GM15510 (cell line): ENCODE measurements around the gene ARHGEF12.

ENCODE experiments used
- POLR2A ChIP-seq: IDR thresholded peaks from 3 replicates; pipeline ENCODE4 v1.6.1; 2011; ENCODE audit warnings: borderline replicate concordance; ENCODE audit not compliant: insufficient read length; ENCODE audit errors: extremely low read depth

The ARHGEF12 gene

GRCh38 chr11:120335908-120336640 lies at the start of gene ARHGEF12:
TSS of gene ARHGEF12 (plus strand) at chr11:120336413. CDS start at chr11:120337244, 831 bp downstream.
- TF ChIP-seq POLR2A: peak; percentile 78

- TF ChIP-seq POLR2A: no peak
Observed at GRCh38 chr11:120288021-120288420, 48.2 kb upstream of the ARHGEF12 start.

GRCh38 chr11:120289426-120289825 lies 46.8 kb upstream of the ARHGEF12 start:
- TF ChIP-seq POLR2A: no peak

- no peak for TF ChIP-seq POLR2A
Observed at GRCh38 chr11:120290956-120291355, 45.3 kb upstream of the ARHGEF12 start.

- TF ChIP-seq POLR2A: no peak
Observed at GRCh38 chr11:120293038-120293800, 43.0 kb upstream of the ARHGEF12 start.

- TF ChIP-seq POLR2A: no peak
Observed at GRCh38 chr11:120294096-120294495, 42.1 kb upstream of the ARHGEF12 start.

- no peak for TF ChIP-seq POLR2A
Observed at GRCh38 chr11:120295099-120295498, 41.1 kb upstream of the ARHGEF12 start.

GRCh38 chr11:120296554-120296953 lies 39.7 kb upstream of the ARHGEF12 start:
- TF ChIP-seq POLR2A: no peak

- TF ChIP-seq POLR2A: no peak
Observed at GRCh38 chr11:120298461-120298860, 37.8 kb upstream of the ARHGEF12 start.

GRCh38 chr11:120302001-120302805 lies 34.0 kb upstream of the ARHGEF12 start:
- no peak for TF ChIP-seq POLR2A

GRCh38 chr11:120303004-120303637 lies 33.1 kb upstream of the ARHGEF12 start:
- no peak for TF ChIP-seq POLR2A

- no peak for TF ChIP-seq POLR2A
Observed at GRCh38 chr11:120304526-120304925, 31.7 kb upstream of the ARHGEF12 start.

- TF ChIP-seq POLR2A: no peak
Observed at GRCh38 chr11:120305286-120305685, 30.9 kb upstream of the ARHGEF12 start.

- TF ChIP-seq POLR2A: no peak
Observed at GRCh38 chr11:120306519-120307242, 29.5 kb upstream of the ARHGEF12 start.
